ENCODE results near the gene MACF1.

MACF1 gene

GRCh38 chr1:39396671-39397070 lies 192.2 kb downstream of the MACF1 start:
- H3K9me3 ChIP-seq (ENCODE audit: control insufficient read depth in 1 of 2, low read length in 2 of 2): no peaks in the 10 kb centered on the region
- H3K4me1 ChIP-seq (ENCODE audit: control insufficient read depth in 1 of 2, insufficient read depth in 2 of 2, low read length in 2 of 2): peaks cover 25 to 66% of the 10 kb centered on the region in 2 donors
- H3K36me3 ChIP-seq (ENCODE audit: control insufficient read depth in 1 of 2, insufficient read depth in 2 of 2, low read length in 2 of 2): no peaks in the 10 kb centered on the region
- peak overlapping the region; percentile 47 for H3K27ac ChIP-seq (ENCODE audit: low read length)
- no peaks in the 10 kb centered on the region for H3K27me3 ChIP-seq (ENCODE audit: low read depth, low read length)
- no peak overlapping the region for H3K4me3 ChIP-seq (ENCODE audit: low read depth in 1 of 2, low read length in 2 of 2)

GRCh38 chr1:39397487-39397886 lies 193.0 kb downstream of the MACF1 start:
- Histone ChIP-seq H3K4me3 (ENCODE audit: low read depth in 1 of 2, low read length in 2 of 2) (no peak overlapping the region), H3K9me3 (ENCODE audit: control insufficient read depth in 1 of 2, low read length in 2 of 2) (no peaks in the 10 kb centered on the region), H3K27me3 (ENCODE audit: low read depth, low read length) (no peaks in the 10 kb centered on the region), H3K36me3 (ENCODE audit: control insufficient read depth in 1 of 2, insufficient read depth in 2 of 2, low read length in 2 of 2) (no peaks in the 10 kb centered on the region), H3K4me1 (ENCODE audit: control insufficient read depth in 1 of 2, insufficient read depth in 2 of 2, low read length in 2 of 2) (peaks cover 18 to 58% of the 10 kb centered on the region in 2 donors), H3K27ac (ENCODE audit: low read length) (peak overlapping the region; percentile 78)

- H3K4me3 ChIP-seq (ENCODE audit: low read depth in 1 of 2, low read length in 2 of 2): no peak overlapping the region
- no peaks in the 10 kb centered on the region for H3K36me3 ChIP-seq (ENCODE audit: control insufficient read depth in 1 of 2, insufficient read depth in 2 of 2, low read length in 2 of 2)
- no peaks in the 10 kb centered on the region for H3K27me3 ChIP-seq (ENCODE audit: low read depth, low read length)
- H3K9me3 ChIP-seq (ENCODE audit: control insufficient read depth in 1 of 2, low read length in 2 of 2): no peaks in the 10 kb centered on the region
- peaks cover 14 to 54% of the 10 kb centered on the region in 2 donors for H3K4me1 ChIP-seq (ENCODE audit: control insufficient read depth in 1 of 2, insufficient read depth in 2 of 2, low read length in 2 of 2)
- H3K27ac ChIP-seq (ENCODE audit: low read length): peak overlapping the region; percentile 78
These were observed 194.0 kb downstream of the MACF1 start for GRCh38 chr1:39398278-39399021.

- Histone ChIP-seq H3K9me3 (ENCODE audit: control insufficient read depth in 1 of 2, low read length in 2 of 2) (no peaks in the 10 kb centered on the region), H3K36me3 (ENCODE audit: control insufficient read depth in 1 of 2, insufficient read depth in 2 of 2, low read length in 2 of 2) (no peaks in the 10 kb centered on the region), H3K4me1 (ENCODE audit: control insufficient read depth in 1 of 2, insufficient read depth in 2 of 2, low read length in 2 of 2) (peaks cover 17 to 45% of the 10 kb centered on the region in 2 donors), H3K27ac (ENCODE audit: low read length) (no peak overlapping the region), H3K27me3 (ENCODE audit: low read depth, low read length) (no peaks in the 10 kb centered on the region), H3K4me3 (ENCODE audit: low read depth in 1 of 2, low read length in 2 of 2) (no peak overlapping the region)
These were observed 196.6 kb downstream of the MACF1 start for GRCh38 chr1:39401106-39401505.

- Histone ChIP-seq H3K4me3 (ENCODE audit: low read depth in 1 of 2, low read length in 2 of 2) (no peak overlapping the region), H3K9me3 (ENCODE audit: control insufficient read depth in 1 of 2, low read length in 2 of 2) (no peaks in the 10 kb centered on the region), H3K36me3 (ENCODE audit: control insufficient read depth in 1 of 2, insufficient read depth in 2 of 2, low read length in 2 of 2) (peaks cover 0 to 5% of the 10 kb centered on the region in 2 donors), H3K27ac (ENCODE audit: low read length) (no peak overlapping the region), H3K27me3 (ENCODE audit: low read depth, low read length) (no peaks in the 10 kb centered on the region), H3K4me1 (ENCODE audit: control insufficient read depth in 1 of 2, insufficient read depth in 2 of 2, low read length in 2 of 2) (peaks cover 26 to 40% of the 10 kb centered on the region in 2 donors)
These were observed 200.4 kb downstream of the MACF1 start for GRCh38 chr1:39404876-39405275.

- Histone ChIP-seq H3K27ac (ENCODE audit: low read length) (no peak overlapping the region), H3K4me3 (ENCODE audit: low read depth in 1 of 2, low read length in 2 of 2) (no peak overlapping the region), H3K4me1 (ENCODE audit: control insufficient read depth in 1 of 2, insufficient read depth in 2 of 2, low read length in 2 of 2) (peaks cover 31 to 45% of the 10 kb centered on the region in 2 donors), H3K27me3 (ENCODE audit: low read depth, low read length) (no peaks in the 10 kb centered on the region), H3K9me3 (ENCODE audit: control insufficient read depth in 1 of 2, low read length in 2 of 2) (no peaks in the 10 kb centered on the region), H3K36me3 (ENCODE audit: control insufficient read depth in 1 of 2, insufficient read depth in 2 of 2, low read length in 2 of 2) (peaks cover 0 to 5% of the 10 kb centered on the region in 2 donors)
These were observed 200.9 kb downstream of the MACF1 start for GRCh38 chr1:39405358-39405757.

GRCh38 chr1:39406533-39407450 lies 202.3 kb downstream of the MACF1 start:
- Histone ChIP-seq H3K9me3 (ENCODE audit: control insufficient read depth in 1 of 2, low read length in 2 of 2) (no peaks in the 10 kb centered on the region), H3K4me3 (ENCODE audit: low read depth in 1 of 2, low read length in 2 of 2) (no peak overlapping the region), H3K27me3 (ENCODE audit: low read depth, low read length) (no peaks in the 10 kb centered on the region), H3K4me1 (ENCODE audit: control insufficient read depth in 1 of 2, insufficient read depth in 2 of 2, low read length in 2 of 2) (peaks cover 45 to 59% of the 10 kb centered on the region in 2 donors), H3K36me3 (ENCODE audit: control insufficient read depth in 1 of 2, insufficient read depth in 2 of 2, low read length in 2 of 2) (peaks cover 5 to 9% of the 10 kb centered on the region in 2 donors), H3K27ac (ENCODE audit: low read length) (peak overlapping the region; percentile 96)

GRCh38 chr1:39407510-39407895 lies 203.0 kb downstream of the MACF1 start:
- Histone ChIP-seq H3K36me3 (ENCODE audit: control insufficient read depth in 1 of 2, insufficient read depth in 2 of 2, low read length in 2 of 2) (peaks cover 5 to 13% of the 10 kb centered on the region in 2 donors), H3K27me3 (ENCODE audit: low read depth, low read length) (no peaks in the 10 kb centered on the region), H3K9me3 (ENCODE audit: control insufficient read depth in 1 of 2, low read length in 2 of 2) (no peaks in the 10 kb centered on the region), H3K4me1 (ENCODE audit: control insufficient read depth in 1 of 2, insufficient read depth in 2 of 2, low read length in 2 of 2) (peaks cover 53 to 66% of the 10 kb centered on the region in 2 donors), H3K27ac (ENCODE audit: low read length) (peak overlapping the region; percentile 96), H3K4me3 (ENCODE audit: low read depth in 1 of 2, low read length in 2 of 2) (peak overlapping the region; percentile 77 to 89)

- Histone ChIP-seq H3K36me3 (ENCODE audit: control insufficient read depth in 1 of 2, insufficient read depth in 2 of 2, low read length in 2 of 2) (peaks cover 5 to 13% of the 10 kb centered on the region in 2 donors), H3K4me3 (ENCODE audit: low read depth in 1 of 2, low read length in 2 of 2) (peak overlapping the region; percentile 77 to 89), H3K27me3 (ENCODE audit: low read depth, low read length) (no peaks in the 10 kb centered on the region), H3K27ac (ENCODE audit: low read length) (peak overlapping the region; percentile 96), H3K4me1 (ENCODE audit: control insufficient read depth in 1 of 2, insufficient read depth in 2 of 2, low read length in 2 of 2) (peaks cover 55 to 72% of the 10 kb centered on the region in 2 donors), H3K9me3 (ENCODE audit: control insufficient read depth in 1 of 2, low read length in 2 of 2) (no peaks in the 10 kb centered on the region)
These were observed 203.6 kb downstream of the MACF1 start for GRCh38 chr1:39407896-39408640.

GRCh38 chr1:39408641-39409054 lies 204.2 kb downstream of the MACF1 start:
- Histone ChIP-seq H3K4me3 (ENCODE audit: low read depth in 1 of 2, low read length in 2 of 2) (peak overlapping the region; percentile 77 to 89), H3K27me3 (ENCODE audit: low read depth, low read length) (no peaks in the 10 kb centered on the region), H3K9me3 (ENCODE audit: control insufficient read depth in 1 of 2, low read length in 2 of 2) (no peaks in the 10 kb centered on the region), H3K36me3 (ENCODE audit: control insufficient read depth in 1 of 2, insufficient read depth in 2 of 2, low read length in 2 of 2) (peaks cover 5 to 13% of the 10 kb centered on the region in 2 donors), H3K4me1 (ENCODE audit: control insufficient read depth in 1 of 2, insufficient read depth in 2 of 2, low read length in 2 of 2) (peaks cover 55 to 77% of the 10 kb centered on the region in 2 donors), H3K27ac (ENCODE audit: low read length) (no peak overlapping the region)

Measured in muscle layer of duodenum (tissue), 2 donors.